ENCODE measurements around the gene TXN.
"Not testable (repeated sequence)": the region's sequence is repeated elsewhere in the genome, so short reads cannot be mapped to it uniquely, and the experiment has no call there.

Gene TXN

GRCh38 chr9:110257097-110257841 is 962 bp upstream of the TXN start:
- no peak for DNase-seq (ENCODE audit: low read depth)

DNA sequence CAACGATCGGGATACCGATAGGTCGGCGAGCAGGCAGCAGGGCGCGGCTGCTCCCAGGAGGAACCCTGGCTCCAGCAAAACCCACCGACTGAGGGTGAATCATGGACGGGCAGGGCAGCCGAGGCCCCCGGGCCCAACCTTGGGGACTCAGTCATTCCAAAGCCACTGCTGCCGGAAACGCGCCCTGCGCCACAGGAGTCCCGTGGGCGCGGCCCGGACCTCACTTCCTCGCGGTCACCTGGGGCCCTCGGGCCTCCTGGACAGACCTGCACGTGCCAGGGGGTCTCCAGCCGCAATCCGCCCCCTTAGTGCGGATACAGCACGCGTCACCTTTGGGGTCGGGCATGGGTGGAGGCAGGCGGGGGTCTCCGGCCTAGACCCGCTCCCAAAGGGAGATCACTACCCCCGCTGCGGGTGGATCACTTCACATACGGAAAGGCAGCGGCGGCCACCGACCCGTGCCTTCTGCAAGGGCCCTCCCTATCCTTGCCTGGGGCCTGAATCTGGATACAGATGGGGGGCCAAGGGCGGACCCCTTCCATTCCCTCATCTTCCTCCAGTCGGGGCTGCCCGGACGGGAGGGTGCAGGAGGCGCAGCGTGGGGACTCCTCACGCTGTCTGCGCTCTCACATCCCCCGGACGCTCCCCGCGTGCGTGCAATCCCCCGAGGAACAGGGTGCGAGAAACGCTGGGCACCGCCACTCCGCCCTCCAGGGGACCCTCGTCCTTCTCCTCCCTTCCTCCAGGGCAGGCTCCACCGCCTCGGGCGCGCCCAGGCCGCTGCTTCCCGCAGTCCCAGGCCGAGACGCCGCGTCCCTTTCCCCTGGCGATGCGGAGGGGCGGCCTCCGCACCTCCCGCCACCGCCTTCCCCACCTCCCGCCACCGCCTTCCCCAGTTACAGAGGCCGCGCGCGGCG is 586 bp downstream of the TXN start:
- DNase-seq (ENCODE audit: low read depth) = peak; percentile 18

DNA sequence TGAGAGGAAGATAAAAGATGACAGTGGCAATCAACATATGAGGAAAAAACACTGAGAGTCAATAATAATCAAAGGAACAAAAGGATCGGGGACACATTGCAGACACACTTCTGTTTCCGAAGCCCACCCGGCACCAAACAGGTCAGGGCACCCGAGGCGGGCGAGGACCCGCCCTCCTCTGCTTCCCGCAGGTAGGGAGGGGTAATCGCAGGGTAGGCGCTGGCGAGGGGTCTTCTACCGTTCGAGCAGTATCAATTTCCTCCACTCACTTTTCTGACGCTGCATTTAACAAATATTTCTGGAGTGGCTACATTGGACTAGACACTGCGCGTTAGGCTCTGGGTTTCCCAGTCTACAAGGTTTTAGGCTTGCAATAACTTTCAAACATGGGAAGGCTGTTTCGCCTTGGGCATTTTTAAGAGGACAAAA is 1.3 kb downstream of the TXN start:
- DNase-seq (ENCODE audit: low read depth) = no peak

- DNase-seq (ENCODE audit: low read depth) = no peak
These were observed 1.8 kb downstream of the TXN start for GRCh38 chr9:110254500-110254899.

GRCh38 chr9:110252509-110253139 is 3.7 kb downstream of the TXN start:
- no peak for DNase-seq (ENCODE audit: low read depth)

DNA sequence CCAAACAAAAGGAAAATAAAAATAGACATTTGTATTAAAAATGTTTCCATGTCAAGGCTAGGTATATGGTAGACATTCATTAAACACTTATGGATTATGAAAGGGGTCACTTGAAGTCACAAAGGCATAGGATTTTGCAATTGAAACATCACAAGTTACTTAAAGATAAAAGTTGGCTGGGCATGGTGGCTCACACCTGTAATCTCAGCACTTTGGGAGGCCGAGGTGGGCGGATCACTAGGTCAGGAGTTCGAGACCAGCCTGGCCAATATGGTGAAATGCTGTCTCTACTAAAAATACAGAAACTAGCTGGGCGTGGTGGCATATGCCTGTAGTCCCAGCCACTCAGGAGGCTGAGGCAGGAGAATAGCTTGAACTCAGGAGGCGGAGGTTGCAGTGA is 4.5 kb downstream of the TXN start:
- DNase-seq (ENCODE audit: low read depth) = not testable (repeated sequence)

GRCh38 chr9:110251212-110251611 is 5.1 kb downstream of the TXN start:
- DNase-seq (ENCODE audit: low read depth) = no peak

DNA sequence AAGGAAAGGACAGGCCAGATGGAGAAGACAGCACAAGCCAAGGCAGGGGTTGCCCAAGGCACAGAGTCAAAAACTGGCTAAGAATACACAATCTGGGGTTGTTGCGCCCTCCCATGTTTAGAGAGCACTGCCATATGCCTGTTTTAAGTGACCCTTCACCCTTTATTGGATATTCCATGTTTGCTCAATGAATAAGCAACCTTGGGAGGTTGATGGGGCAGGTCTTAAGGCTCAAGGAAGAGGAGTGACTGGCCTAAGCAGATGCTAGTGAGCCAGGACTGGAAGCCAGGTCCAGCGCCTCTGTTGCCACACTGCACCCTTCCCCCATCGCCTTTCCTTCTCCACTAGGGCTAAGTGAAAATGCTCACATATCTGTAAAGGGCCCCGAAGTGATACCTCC is 6.7 kb downstream of the TXN start:
- no peak for DNase-seq (ENCODE audit: low read depth)

DNA sequence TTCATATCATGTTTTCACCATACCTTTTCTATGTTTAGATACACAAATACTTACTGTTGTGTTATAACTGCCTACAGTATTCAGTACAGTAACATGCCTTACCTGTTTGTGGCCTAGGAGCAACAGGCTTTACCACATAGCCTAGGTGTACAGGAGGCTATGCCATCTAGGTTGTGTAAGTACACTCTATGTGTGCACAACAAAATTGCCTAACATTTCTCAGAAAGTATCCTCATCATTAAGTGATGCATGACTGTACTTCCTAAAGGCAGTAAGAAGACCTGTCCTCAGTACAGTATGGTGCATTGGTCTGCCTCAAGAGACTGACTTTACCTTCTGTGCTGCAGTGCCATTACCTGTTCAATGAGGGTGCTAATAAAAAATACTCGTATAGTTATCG is 7.9 kb downstream of the TXN start:
- no peak for DNase-seq (ENCODE audit: low read depth)

- DNase-seq (ENCODE audit: low read depth) = no peak
These were observed 10.1 kb downstream of the TXN start for GRCh38 chr9:110246214-110246613.

- DNase-seq (ENCODE audit: low read depth) = no peak
These were observed 11.7 kb downstream of the TXN start for GRCh38 chr9:110244616-110245015.

DNA sequence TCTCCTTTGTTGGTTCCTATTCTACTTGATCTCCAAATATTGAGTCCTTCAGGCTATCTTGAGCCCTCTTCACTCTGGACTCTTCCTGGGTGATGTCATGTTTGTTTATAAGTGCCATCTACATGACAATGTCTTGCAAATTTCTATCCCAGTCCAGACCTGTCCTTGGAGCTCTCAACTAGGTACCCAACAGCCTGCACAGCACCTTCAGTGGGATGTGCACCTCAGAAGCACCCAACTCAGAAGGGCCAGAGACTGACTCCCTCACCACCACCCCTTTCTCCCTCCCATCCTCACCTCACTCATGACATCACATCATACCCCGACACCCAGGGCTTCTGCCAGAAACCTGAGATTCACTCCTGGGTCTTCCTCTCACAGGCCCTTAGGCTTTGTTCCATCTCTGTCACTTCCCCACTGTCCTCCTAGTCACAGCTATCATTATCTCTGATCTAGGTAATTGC is 14.4 kb downstream of the TXN start:
- no peak for DNase-seq (ENCODE audit: low read depth)

- no peak for DNase-seq (ENCODE audit: low read depth)
These were observed 14.9 kb downstream of the TXN start for GRCh38 chr9:110241260-110241857.

GRCh38 chr9:110240198-110240597 is 16.1 kb downstream of the TXN start:
- DNase-seq (ENCODE audit: low read depth) = no peak

DNA sequence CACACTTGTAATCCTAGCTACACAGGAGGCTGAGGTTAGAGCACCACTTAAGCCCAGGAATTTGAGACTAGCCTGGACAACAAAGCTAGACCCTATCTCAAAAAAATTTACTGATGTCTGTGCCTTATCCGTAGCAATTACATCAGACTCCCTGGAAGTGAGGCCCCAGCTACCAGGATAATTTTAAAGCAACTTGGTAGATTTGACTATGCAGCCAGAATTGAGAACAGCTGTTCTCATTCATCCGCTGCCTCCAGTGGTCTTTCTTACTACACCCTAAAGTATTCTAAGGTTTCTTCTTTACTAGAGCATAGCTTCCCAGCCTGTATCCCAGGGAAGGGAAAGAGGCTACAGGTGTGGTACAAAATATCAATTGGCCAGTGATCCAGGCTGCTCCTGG is 28.0 kb downstream of the TXN start:
- DNase-seq (ENCODE audit: low read depth) = no peak

- no peak for DNase-seq (ENCODE audit: low read depth)
These were observed 31.7 kb downstream of the TXN start for GRCh38 chr9:110224583-110224982.

DNA sequence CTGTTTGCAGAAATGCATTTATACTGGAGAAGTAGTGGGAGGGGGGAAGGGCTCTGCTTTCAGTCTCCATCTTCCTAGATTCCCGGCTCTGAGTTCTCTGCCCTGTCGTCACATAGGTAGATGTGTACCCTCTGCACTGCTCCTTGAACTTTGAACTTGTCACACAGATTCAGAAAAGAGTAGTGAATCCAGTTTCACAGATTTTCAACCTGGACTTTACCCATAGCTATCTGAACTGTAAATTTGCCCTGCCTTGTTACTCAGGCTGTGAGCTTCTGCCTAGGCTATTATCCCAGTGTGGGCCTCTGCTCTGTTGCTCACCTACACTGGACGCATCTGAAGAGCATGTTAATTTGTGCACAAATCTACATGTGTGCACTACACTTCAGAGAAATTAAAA is 35.5 kb downstream of the TXN start:
- DNase-seq (ENCODE audit: low read depth) = no peak

DNA sequence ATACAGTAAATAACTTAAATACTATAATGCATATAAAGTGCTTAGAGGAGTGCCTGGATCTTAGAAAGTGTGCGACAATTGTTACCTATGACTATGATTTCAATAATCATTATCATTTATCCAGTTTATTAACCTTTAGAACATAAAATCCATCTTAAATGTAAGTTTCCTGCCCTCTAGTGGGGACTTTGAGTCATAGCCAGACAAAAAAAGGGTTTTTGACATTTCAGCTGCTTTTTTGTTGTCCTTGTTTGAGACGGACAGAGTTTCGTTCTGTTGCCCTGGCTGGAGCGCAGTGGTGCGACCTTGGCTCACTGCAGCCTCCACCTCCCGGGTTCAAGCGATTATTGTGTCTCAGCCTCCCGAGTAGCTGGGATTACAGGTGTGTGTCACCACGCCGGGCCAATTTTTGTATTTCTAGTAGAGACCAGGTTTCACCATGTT is 38.6 kb downstream of the TXN start:
- no peak for DNase-seq (ENCODE audit: low read depth)

- DNase-seq (ENCODE audit: low read depth) = no peak
These were observed 41.5 kb downstream of the TXN start for GRCh38 chr9:110214586-110215355.

DNA sequence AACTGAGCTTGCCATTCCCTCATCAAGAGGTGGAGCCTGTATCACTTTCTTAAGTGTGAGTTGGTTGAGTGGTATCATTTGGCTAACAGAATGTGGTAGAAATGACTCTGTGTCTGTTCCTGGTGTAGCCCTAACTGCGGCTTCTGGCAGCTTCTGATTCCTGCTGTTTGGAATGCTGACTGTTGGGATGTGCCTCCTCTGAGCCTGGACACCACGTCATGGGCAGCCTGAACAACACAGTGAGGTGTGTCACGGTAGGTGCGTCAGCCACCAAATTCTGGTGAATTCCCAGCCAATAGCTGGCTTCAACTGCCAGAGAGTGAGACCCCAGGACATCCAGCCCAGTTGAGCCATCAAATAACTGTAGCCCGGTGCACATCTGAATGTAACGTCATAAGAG is 42.2 kb downstream of the TXN start:
- DNase-seq (ENCODE audit: low read depth) = no peak

DNA sequence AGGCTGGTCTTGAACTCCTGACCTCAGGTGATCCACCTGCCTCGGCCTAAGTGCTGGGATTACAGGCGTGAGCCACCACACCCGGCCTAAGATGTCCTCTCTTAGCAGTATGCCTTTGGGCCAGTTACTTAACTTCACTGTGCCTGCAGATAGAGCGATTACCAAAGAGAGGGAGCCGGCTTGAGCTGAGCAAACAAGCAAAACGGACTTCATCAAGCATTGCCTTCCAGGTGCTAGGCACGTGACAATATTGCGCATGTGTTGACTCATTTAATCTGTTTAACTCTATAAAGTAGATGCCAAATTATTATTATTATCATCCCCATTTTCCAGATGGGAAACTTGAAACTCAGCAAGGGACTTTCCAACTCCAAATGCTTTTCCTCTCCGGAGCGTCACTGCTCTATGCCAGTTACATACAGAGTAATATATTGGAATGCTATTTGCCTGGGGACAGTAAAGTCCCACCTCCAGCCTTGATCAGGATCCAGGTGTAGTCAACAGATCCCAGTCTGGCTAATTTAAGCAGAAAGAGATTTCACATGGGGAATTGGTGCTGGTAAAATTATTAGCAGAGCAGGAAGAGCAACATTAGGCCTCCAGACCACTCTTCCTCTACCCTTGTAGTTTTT is 42.8 kb downstream of the TXN start:
- no peak for DNase-seq (ENCODE audit: low read depth)

All from activated T-helper 1 cell treated with Interleukin-2 at 50 U/mL for 16 hours (primary cell).